Prostate gland (tissue), 2 donors: ENCODE results near the gene MT1E. TPM values are rescaled to one million over a fixed set of nuclear protein-coding genes. Genes with fewer than 3 reads are reported as not detected.

Experiments used
- DNase-seq: peaks from one replicate; pipeline ENCODE4 v3.0.0-alpha.2; 2019; ENCODE audit warnings: low spot score
- H3K27ac ChIP-seq, 2 donors: fragments of 200-600 bp; sonication (generic); 2 replicates each; pipeline ENCODE4 v1.5.1; 2017 to 2019
- H3K27me3 ChIP-seq: fragments of 200-600 bp; sonication (generic); replicated peaks from 2 replicates; pipeline ENCODE4 v1.5.1; 2019; ENCODE audit not compliant: insufficient read depth
- H3K36me3 ChIP-seq, 2 donors: fragments of 200-600 bp; sonication (generic); 1 replicate in 1 of 2; 2 replicates in 1 of 2; pipeline versions ENCODE4 v1.5.1 to v1.8.1; 2017 to 2019
- H3K4me1 ChIP-seq: fragments of 200-600 bp; sonication (generic); replicated peaks from 2 replicates; pipeline ENCODE4 v1.5.1; 2019
- H3K4me3 ChIP-seq, 2 donors: fragments of 200-600 bp; sonication (generic); 2 replicates each; pipeline ENCODE4 v1.5.1; 2017 to 2019
- H3K9me3 ChIP-seq: fragments of 200-600 bp; sonication (generic); 2 replicates; pipeline ENCODE4 v1.5.1; 2017
- CTCF ChIP-seq, 4 experiments: fragments of 200-600 bp in 2 of 4; fragments of 450-650 bp in 2 of 4; sonication (generic) in 2 of 4; IDR thresholded peaks; 1 replicate in 3 of 4; 2 replicates in 1 of 4; pipeline ENCODE4 v1.5.1; 2016 to 2019; ENCODE audit warnings: antibody characterized with exemption in 4 of 4, mild to moderate bottlenecking in 2 of 4, moderate library complexity in 2 of 4
- POLR2A ChIP-seq: fragments of 450-650 bp; IDR thresholded peaks from one replicate; pipeline ENCODE4 v1.6.1; 2016; ENCODE audit warnings: antibody characterized with exemption, mild to moderate bottlenecking
- POLR2AphosphoS5 ChIP-seq: sonication (generic); formaldehyde crosslinking; IDR thresholded peaks from one replicate; pipeline ENCODE4 v1.6.1; 2017; ENCODE audit warnings: antibody characterized with exemption
- WGBS: methylation state at CpG from one replicate; pipeline ENCODE4 v1.1.5; 2018; 5-methylcytosine and 5-hydroxymethylcytosine counted together
- intact Hi-C: fragments of 100-400 bp; cut with DNase I; formaldehyde crosslinking; loops from one replicate; pipeline ENCODE4 v1.14.2; 2022
- total RNA-seq, 2 donors: library from RNA; depleted of rRNA; stranded (reverse); fragments of >200 nt; gene quantifications; one replicate each; pipeline ENCODE4 v1.1.0, GENCODE V29; 2016

The MT1E gene
- total RNA-seq, 2 donors from 2014 or later, result 110 to 339 TPM

- Histone ChIP-seq H3K27ac (no peak overlapping the region), H3K4me3 (no peak overlapping the region), H3K9me3 (no peaks in the 10 kb centered on the region), H3K4me1 (peaks cover 1% of the 10 kb centered on the region), H3K27me3 (no peaks in the 10 kb centered on the region), H3K36me3 (no peaks in the 10 kb centered on the region)
- intact Hi-C loops, result no loop called here
- DNase-seq, result no peak
- WGBS, result 93% methylated on average over 3 of the region's 3 CpGs
- no peak for TF ChIP-seq POLR2AphosphoS5
- TF ChIP-seq POLR2A, result no peak
- TF ChIP-seq CTCF (IDR thresholded peaks at IDR 0.05), result no peak
Measured at GRCh38 chr16:56615353-56615752, 10.2 kb upstream of the MT1E start.

- intact Hi-C loops, result no loop called here
- peak overlapping the region in 1 of 2 donors; percentile 29 for H3K27ac ChIP-seq
- no peaks in the 10 kb centered on the region for H3K4me1 ChIP-seq
- DNase-seq, result no peak
- no peaks in the 10 kb centered on the region for H3K36me3 ChIP-seq
- H3K9me3 ChIP-seq, result no peaks in the 10 kb centered on the region
- TF ChIP-seq POLR2A (no peak), CTCF (IDR thresholded peaks at IDR 0.05) (no peak), POLR2AphosphoS5 (no peak)
- no peaks in the 10 kb centered on the region for H3K27me3 ChIP-seq
- peak overlapping the region; percentile 3 to 31 for H3K4me3 ChIP-seq
- WGBS, result 60% methylated on average over 23 of the region's 23 CpGs
Measured at GRCh38 chr16:56616608-56617211, 8.9 kb upstream of the MT1E start.

- H3K9me3 ChIP-seq, result no peaks in the 10 kb centered on the region
- no peaks in the 10 kb centered on the region for H3K27me3 ChIP-seq
- WGBS, result 4% methylated on average over 32 of the region's 41 CpGs
- no peaks in the 10 kb centered on the region for H3K4me1 ChIP-seq
- intact Hi-C loops, result no loop called here
- peak; percentile 71 for DNase-seq
- TF ChIP-seq CTCF (IDR thresholded peaks at IDR 0.05), result no peak
- peak; percentile 40 for TF ChIP-seq POLR2AphosphoS5
- TF ChIP-seq POLR2A, result peak; percentile 41
- H3K27ac ChIP-seq, result peak overlapping the region; percentile 29 to 34
- H3K4me3 ChIP-seq, result peak overlapping the region; percentile 3 to 31
- no peaks in the 10 kb centered on the region for H3K36me3 ChIP-seq
Measured at GRCh38 chr16:56617212-56618085, 8.1 kb upstream of the MT1E start.

- intact Hi-C loops, result no loop called here
- TF ChIP-seq POLR2A, result no peak
- no peak for TF ChIP-seq CTCF (IDR thresholded peaks at IDR 0.05)
- no peak for TF ChIP-seq POLR2AphosphoS5
- 82% methylated on average over 6 of the region's 6 CpGs for WGBS
- peak overlapping the region in 1 of 2 donors; percentile 31 for H3K4me3 ChIP-seq
- no peaks in the 10 kb centered on the region for H3K4me1 ChIP-seq
- H3K9me3 ChIP-seq, result no peaks in the 10 kb centered on the region
- no peak for DNase-seq
- no peaks in the 10 kb centered on the region for H3K36me3 ChIP-seq
- no peak overlapping the region for H3K27ac ChIP-seq
- no peaks in the 10 kb centered on the region for H3K27me3 ChIP-seq
Measured at GRCh38 chr16:56618138-56618537, 7.4 kb upstream of the MT1E start.
